RWPE1 (cell line): Measurements from ENCODE around the gene FLT1.

Experiments
- CTCF ChIA-PET: fragments of 350-600 bp; sonication (Branson Sonifier 250); formaldehyde crosslinking; extraction: SDS; loops from one replicate; lab custom pipeline; 2021; lab: Yijun Ruan, JAX
- POLR2A ChIA-PET: fragments of 400-600 bp; formaldehyde crosslinking; extraction: SDS; loops from one replicate; lab custom pipeline; 2020; ENCODE audit warnings: antibody characterized with exemption; ENCODE audit not compliant: low non-redundant PET; lab: Yijun Ruan, JAX
- DNase-seq: peaks from one replicate; pipeline ENCODE4 v3.0.0; 2012; ENCODE audit warnings: low spot score
- H3K27ac ChIP-seq: fragments of 450-650 bp; 2 replicates; pipeline ENCODE4 v1.5.1; 2017
- TF ChIP-seq, protein P1 (sequence below): fragments of 450-650 bp; conservative IDR thresholded peaks from 2 replicates; pipeline ENCODE4 v1.5.1; 2017; ENCODE audit warnings: low read depth, mild to moderate bottlenecking

Gene FLT1

DNA sequence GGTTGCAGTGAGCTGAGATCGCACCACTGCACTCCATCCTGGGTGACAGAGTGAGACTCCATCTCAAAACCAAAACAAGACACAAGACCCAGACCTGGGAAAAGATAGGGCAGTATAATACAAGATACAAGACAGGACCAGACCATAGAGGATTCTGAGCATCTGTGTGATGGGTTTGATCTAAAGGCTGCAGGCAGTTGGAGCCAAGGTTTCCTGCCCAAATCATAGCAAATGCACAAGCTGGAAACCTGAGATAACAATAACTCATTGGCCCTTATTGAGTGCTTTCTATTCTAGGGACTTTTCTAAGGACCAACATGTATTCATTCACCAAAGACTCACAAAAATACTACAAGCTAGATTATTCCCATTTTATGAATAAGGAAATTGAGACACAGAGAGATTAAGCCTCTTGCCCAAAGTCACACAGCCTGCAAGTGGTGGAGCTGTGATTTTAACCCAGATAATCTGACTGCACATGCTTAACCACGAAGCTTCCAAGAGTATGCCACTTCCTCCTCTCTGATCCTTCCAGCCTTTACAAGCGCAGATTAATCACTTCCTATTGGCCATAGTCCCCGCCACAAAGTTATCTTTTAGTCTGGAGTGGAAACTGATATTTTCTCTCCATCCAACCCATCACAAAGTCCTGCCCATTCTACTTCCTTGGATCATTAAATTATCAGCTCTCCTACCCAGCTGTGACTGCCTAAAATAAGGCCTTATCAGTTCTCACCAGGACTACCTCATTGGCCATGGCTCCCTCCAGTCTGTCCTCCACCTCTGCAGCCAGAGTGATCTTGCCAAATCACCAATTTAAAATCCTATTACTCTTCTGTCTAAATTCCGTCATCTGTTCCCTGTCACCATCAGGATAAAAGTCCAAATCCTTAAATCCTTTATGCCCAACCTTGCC is 147.2 kb downstream of the FLT1 start:
- TF ChIP-seq, protein P1, sequence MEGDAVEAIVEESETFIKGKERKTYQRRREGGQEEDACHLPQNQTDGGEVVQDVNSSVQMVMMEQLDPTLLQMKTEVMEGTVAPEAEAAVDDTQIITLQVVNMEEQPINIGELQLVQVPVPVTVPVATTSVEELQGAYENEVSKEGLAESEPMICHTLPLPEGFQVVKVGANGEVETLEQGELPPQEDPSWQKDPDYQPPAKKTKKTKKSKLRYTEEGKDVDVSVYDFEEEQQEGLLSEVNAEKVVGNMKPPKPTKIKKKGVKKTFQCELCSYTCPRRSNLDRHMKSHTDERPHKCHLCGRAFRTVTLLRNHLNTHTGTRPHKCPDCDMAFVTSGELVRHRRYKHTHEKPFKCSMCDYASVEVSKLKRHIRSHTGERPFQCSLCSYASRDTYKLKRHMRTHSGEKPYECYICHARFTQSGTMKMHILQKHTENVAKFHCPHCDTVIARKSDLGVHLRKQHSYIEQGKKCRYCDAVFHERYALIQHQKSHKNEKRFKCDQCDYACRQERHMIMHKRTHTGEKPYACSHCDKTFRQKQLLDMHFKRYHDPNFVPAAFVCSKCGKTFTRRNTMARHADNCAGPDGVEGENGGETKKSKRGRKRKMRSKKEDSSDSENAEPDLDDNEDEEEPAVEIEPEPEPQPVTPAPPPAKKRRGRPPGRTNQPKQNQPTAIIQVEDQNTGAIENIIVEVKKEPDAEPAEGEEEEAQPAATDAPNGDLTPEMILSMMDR, result no peak
- DNase-seq, result no peak
- CTCF ChIA-PET, result no interaction called here

DNA sequence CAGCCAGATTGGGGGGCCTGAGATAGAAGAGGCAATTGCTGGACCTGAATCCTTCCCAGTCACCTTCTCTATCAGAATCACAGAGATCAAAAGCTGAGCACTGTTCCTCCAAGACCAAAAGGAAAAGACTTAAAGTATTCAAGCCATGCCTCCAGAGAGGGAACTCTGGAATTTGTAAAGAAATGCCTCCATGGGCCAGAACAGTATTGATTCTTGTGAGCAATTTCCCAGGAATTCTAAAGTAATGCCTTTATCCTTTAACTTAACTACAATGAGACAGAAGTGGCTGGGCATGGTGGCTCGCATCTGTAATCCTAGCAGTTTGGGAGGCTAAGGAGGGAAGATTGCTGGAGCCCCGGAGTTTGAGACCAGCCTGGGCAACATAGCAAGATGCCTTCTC is 148.8 kb downstream of the FLT1 start:
- TF ChIP-seq, protein P1, result no peak
- DNase-seq, result no peak
- ChIA-PET CTCF (interaction anchor here (0.5 kb wide), 1 partner anchor 516 kb away, joined by 3 read pairs; no protein-coding TSS in a partner anchor), POLR2A (no interaction called here)
- no peak overlapping the region for H3K27ac ChIP-seq

More for the DNA sequence above, 147.2 kb downstream of the FLT1 start:
- H3K27ac ChIP-seq, result no peak overlapping the region
- POLR2A ChIA-PET, result interaction anchor here (0.6 kb wide), 1 partner anchor 199 kb away, joined by 3 read pairs; no protein-coding TSS in a partner anchor

DNA sequence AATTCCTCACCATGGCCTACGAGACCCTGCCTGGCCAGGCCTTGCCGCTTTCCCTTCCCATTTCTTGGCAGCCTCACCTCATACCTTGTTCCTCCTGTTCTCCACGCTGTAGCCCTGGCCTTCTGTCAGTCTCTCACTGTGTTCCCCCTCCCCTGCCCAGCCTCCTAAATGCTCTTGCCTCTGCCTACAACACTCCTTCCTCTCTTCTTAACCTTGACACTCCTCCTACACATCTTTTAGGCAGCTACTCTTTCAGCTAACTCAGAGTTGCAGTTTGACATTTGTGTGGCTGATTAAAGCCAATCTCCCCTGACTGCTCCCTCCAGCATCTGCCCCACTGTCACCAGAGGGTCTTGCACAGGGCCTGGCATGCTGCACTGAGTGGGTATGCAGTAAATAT is 150.8 kb downstream of the FLT1 start:
- H3K27ac ChIP-seq, result no peak overlapping the region
- ChIA-PET POLR2A (no interaction called here), CTCF (interaction anchor here (0.6 kb wide), 1 partner anchor 968 kb away, joined by 3 read pairs; no protein-coding TSS in a partner anchor)
- TF ChIP-seq, protein P1, result no peak
- no peak for DNase-seq

DNA sequence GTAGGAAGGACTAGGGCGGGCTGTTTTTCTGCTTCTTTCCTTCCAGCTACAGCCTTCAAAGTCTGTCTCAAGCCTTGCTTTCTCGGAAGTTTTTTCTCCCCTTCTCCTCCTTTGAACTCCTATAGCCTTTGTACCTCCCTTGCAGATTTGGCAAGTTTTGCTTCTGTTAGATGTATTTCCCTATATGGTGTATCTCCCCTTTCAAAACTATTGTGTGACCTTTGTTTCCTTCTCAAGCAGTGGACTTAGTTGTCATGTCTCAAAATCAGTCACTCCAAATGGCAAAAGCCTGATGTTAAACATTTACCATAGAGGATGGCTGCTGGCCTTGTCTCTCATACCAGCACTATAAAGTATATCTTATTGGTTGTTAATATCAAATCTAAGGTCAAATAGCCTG is 152.7 kb downstream of the FLT1 start:
- ChIA-PET CTCF (no interaction called here), POLR2A (no interaction called here)
- DNase-seq, result no peak
- TF ChIP-seq, protein P1, result no peak
- H3K27ac ChIP-seq, result no peak overlapping the region

DNA sequence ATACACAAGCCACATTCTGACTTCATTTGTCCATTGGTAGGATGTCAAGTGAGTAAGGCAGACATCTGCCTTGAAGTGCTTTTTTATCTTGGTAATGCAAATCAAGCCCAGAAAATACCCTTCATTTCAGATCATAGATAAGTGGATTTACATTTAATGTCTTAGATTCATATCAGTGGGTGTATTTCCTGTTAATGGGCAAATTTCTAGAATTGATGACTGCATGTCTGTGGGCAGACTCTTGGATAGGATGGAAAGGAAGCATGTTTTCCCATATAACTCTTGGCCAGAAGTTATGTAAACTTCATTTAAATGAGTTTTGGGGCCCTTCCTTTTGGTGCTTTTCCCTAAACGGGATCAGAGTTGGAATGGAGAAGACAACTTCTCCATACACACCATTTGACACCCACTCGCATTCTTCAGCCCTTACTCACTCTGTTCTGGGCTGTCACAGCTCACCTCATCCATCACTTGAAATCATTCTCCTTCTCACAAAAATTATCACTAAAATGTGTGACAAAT is 154.6 kb downstream of the FLT1 start:
- ChIA-PET CTCF (interaction anchor here (1.1 kb wide), 1 partner anchor 16 kb away, joined by 5 read pairs; no protein-coding TSS in a partner anchor), POLR2A (no interaction called here)
- TF ChIP-seq, protein P1, result no peak
- H3K27ac ChIP-seq, result no peak overlapping the region
- DNase-seq, result no peak

DNA sequence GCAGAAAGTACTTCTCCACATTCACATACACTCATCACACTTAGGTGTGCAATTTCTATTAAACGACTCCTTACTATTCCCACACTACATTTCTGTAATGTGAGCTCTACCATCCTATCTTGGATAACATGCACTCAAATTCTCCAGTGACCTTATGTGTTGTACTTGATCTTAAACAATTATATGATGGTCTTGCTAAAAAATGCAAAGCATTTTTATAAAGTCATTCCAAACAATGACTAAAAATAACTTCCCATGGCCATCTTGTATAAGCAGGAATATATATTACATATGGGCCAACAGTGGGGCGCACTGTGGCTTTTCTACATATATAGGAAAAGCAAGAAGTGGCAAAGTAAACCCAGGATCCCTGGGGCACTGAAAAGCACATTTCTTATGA is 155.5 kb downstream of the FLT1 start:
- TF ChIP-seq, protein P1, result no peak
- no peak overlapping the region for H3K27ac ChIP-seq
- CTCF ChIA-PET, result interaction anchor here (1.1 kb wide), 1 partner anchor 15 kb away, joined by 5 read pairs; no protein-coding TSS in a partner anchor
- DNase-seq, result no peak
- POLR2A ChIA-PET, result no interaction called here
